WTC11 (cell line): ENCODE results near the gene GNA14.

Experiments
- ATF1 ChIP-seq: sonication (generic); formaldehyde crosslinking; IDR thresholded peaks from 2 replicates; pipeline ENCODE4 v1.8.1; 2023; ENCODE audit warnings: mild to moderate bottlenecking, moderate library complexity, missing genetic modification reagents
- ESRRA ChIP-seq: sonication (generic); formaldehyde crosslinking; IDR thresholded peaks from 2 replicates; pipeline ENCODE4 v1.8.1; 2022; ENCODE audit warnings: mild to moderate bottlenecking, missing genetic modification reagents, borderline replicate concordance
- JUN ChIP-seq: sonication (generic); formaldehyde crosslinking; IDR thresholded peaks from 2 replicates; pipeline ENCODE4 v1.8.0; 2023; ENCODE audit warnings: mild to moderate bottlenecking, missing genetic modification reagents
- NFE2L1 ChIP-seq: sonication (generic); formaldehyde crosslinking; IDR thresholded peaks from 2 replicates; pipeline ENCODE4 v1.8.1; 2023; ENCODE audit warnings: missing genetic modification reagents
- TF ChIP-seq, protein P1 (sequence below): fragments of 200-600 bp; IDR thresholded peaks from 2 replicates; pipeline ENCODE4 v1.8.0; 2022; ENCODE audit warnings: antibody characterized with exemption
- TF ChIP-seq, protein P2 (sequence below): sonication (generic); formaldehyde crosslinking; IDR thresholded peaks from 2 replicates; pipeline ENCODE4 v1.8.0; 2023; ENCODE audit warnings: missing genetic modification reagents, mild to moderate bottlenecking, borderline replicate concordance

GRCh38 chr9:77462066-77462465 lies 186.1 kb downstream of the GNA14 start:
- TF ChIP-seq ESRRA (no peak), ATF1 (CRISPR knock-in tag) (no peak), NFE2L1 (CRISPR knock-in tag) (no peak), JUN (CRISPR knock-in tag) (no peak)
- TF ChIP-seq, protein P1, sequence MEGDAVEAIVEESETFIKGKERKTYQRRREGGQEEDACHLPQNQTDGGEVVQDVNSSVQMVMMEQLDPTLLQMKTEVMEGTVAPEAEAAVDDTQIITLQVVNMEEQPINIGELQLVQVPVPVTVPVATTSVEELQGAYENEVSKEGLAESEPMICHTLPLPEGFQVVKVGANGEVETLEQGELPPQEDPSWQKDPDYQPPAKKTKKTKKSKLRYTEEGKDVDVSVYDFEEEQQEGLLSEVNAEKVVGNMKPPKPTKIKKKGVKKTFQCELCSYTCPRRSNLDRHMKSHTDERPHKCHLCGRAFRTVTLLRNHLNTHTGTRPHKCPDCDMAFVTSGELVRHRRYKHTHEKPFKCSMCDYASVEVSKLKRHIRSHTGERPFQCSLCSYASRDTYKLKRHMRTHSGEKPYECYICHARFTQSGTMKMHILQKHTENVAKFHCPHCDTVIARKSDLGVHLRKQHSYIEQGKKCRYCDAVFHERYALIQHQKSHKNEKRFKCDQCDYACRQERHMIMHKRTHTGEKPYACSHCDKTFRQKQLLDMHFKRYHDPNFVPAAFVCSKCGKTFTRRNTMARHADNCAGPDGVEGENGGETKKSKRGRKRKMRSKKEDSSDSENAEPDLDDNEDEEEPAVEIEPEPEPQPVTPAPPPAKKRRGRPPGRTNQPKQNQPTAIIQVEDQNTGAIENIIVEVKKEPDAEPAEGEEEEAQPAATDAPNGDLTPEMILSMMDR = no peak
- TF ChIP-seq, protein P2, sequence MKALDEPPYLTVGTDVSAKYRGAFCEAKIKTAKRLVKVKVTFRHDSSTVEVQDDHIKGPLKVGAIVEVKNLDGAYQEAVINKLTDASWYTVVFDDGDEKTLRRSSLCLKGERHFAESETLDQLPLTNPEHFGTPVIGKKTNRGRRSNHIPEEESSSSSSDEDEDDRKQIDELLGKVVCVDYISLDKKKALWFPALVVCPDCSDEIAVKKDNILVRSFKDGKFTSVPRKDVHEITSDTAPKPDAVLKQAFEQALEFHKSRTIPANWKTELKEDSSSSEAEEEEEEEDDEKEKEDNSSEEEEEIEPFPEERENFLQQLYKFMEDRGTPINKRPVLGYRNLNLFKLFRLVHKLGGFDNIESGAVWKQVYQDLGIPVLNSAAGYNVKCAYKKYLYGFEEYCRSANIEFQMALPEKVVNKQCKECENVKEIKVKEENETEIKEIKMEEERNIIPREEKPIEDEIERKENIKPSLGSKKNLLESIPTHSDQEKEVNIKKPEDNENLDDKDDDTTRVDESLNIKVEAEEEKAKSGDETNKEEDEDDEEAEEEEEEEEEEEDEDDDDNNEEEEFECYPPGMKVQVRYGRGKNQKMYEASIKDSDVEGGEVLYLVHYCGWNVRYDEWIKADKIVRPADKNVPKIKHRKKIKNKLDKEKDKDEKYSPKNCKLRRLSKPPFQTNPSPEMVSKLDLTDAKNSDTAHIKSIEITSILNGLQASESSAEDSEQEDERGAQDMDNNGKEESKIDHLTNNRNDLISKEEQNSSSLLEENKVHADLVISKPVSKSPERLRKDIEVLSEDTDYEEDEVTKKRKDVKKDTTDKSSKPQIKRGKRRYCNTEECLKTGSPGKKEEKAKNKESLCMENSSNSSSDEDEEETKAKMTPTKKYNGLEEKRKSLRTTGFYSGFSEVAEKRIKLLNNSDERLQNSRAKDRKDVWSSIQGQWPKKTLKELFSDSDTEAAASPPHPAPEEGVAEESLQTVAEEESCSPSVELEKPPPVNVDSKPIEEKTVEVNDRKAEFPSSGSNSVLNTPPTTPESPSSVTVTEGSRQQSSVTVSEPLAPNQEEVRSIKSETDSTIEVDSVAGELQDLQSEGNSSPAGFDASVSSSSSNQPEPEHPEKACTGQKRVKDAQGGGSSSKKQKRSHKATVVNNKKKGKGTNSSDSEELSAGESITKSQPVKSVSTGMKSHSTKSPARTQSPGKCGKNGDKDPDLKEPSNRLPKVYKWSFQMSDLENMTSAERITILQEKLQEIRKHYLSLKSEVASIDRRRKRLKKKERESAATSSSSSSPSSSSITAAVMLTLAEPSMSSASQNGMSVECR = no peak
